Right lobe of liver (tissue), 6 donors: ENCODE data around the gene CACNB1. TPM values are rescaled to one million over a fixed set of nuclear protein-coding genes. Genes with fewer than 3 reads are reported as not detected.
A peak's percentile ranks its signal among the peaks of the same experiment; 100 is the strongest.

Source experiments
- ATAC-seq, 4 donors: fragments of 200-7000 bp; cut with Tn5 transposase; one replicate each; pipeline ENCODE4 v1.9.1; 2020; ENCODE audit warnings: mild to moderate bottlenecking in 4 of 4, moderate library complexity in 4 of 4
- DNase-seq, 3 donors: peaks; one replicate each; pipeline ENCODE4 v3.0.0-alpha.2; 2020
- H3K27ac ChIP-seq, 3 donors: fragments of 200-600 bp; one replicate each; pipeline ENCODE4 v1.8.0; 2022
- H3K27me3 ChIP-seq, 2 donors: fragments of 200-600 bp; one replicate each; pipeline ENCODE4 v1.8.0; 2022
- H3K36me3 ChIP-seq, 4 donors: fragments of 200-600 bp; sonication (generic) in 1 of 4; one replicate each; pipeline versions ENCODE4 v1.5.1 to v1.8.0; 2017 to 2022; ENCODE audit warnings: control low read depth in 1 of 4
- H3K4me1 ChIP-seq, 4 donors: fragments of 200-600 bp; sonication (generic) in 1 of 4; one replicate each; pipeline versions ENCODE4 v1.5.1 to v1.8.0; 2017 to 2022; ENCODE audit warnings: control low read depth in 1 of 4
- H3K4me3 ChIP-seq, 3 donors: fragments of 200-600 bp; one replicate each; pipeline ENCODE4 v1.8.0; 2022
- H3K9me3 ChIP-seq, 4 donors: fragments of 200-600 bp; sonication (generic) in 1 of 4; one replicate each; pipeline versions ENCODE4 v1.5.1 to v1.8.0; 2017 to 2022; ENCODE audit warnings: control low read depth in 1 of 4
- POLR2A ChIP-seq: fragments of 450-650 bp; IDR thresholded peaks from one replicate; pipeline ENCODE4 v1.6.1; 2017; ENCODE audit warnings: antibody characterized with exemption, mild to moderate bottlenecking
- WGBS: methylation state at CpG from one replicate; pipeline ENCODE4 v1.1.6; 2018; ENCODE audit warnings: low coverage, low lambda C conversion rate; ENCODE audit not compliant: insufficient coverage; ENCODE audit errors: missing lambda C conversion rate; 5-methylcytosine and 5-hydroxymethylcytosine counted together
- intact Hi-C, 2 donors: fragments of 100-400 bp; cut with DNase I; formaldehyde crosslinking; loops; one replicate each; pipeline versions ENCODE4 v1.11.2 to v1.14.1; 2022
- total RNA-seq, 6 experiments: library from RNA; depleted of rRNA in 2 of 6; stranded (reverse); fragments of >200 nt in 2 of 6; fragmentation: NEBNext Ultra II Directional in 3 of 6; extraction: Animal tissue kit (Norgen Biotek cat#: 25700) in 3 of 6; gene quantifications; one replicate each; pipeline versions ENCODE4 v1.1.0 to v1.2.4, GENCODE V29; 2016 to 2023
- TF ChIP-seq, protein P1 (sequence below), 4 donors: fragments of 200-600 bp in 3 of 4; fragments of 450-650 bp in 1 of 4; IDR thresholded peaks; one replicate each; pipeline versions ENCODE4 v1.5.1 to v1.8.0; 2016 to 2022; ENCODE audit warnings: antibody characterized with exemption in 4 of 4, mild to moderate bottlenecking in 2 of 4
- donor health status: DM: no; HTN: yes; CAD: no.
- donor health status: DM: no; HTN: no; CAD: no.
- donor health status: DM: no; HTN: no; CAD: no.
- donor health status: DM: no; HTN: yes; CAD: no.
- donor health status: DM: no; HTN: yes; CAD: no.

CACNB1 gene
- total RNA-seq, 6 experiments from 2014 or later = 0.18 to 1.3 (median 0.27) TPM; not detected in 1

- 38% methylated on average over 2 of the region's 7 CpGs for WGBS
- DNase-seq = no peak
- Histone ChIP-seq H3K4me1 (peaks cover 0 to 6% (median 0%) of the 10 kb centered on the region in 4 donors), H3K27ac (no peak overlapping the region), H3K27me3 (no peaks in the 10 kb centered on the region), H3K4me3 (no peak overlapping the region), H3K9me3 (no peaks in the 10 kb centered on the region), H3K36me3 (peaks cover 0 to 21% (median 16%) of the 10 kb centered on the region in 4 donors)
- intact Hi-C loops = loop anchor here in 1 of 2 donors (5.0 kb wide), 1 partner anchor 34 kb away; no protein-coding TSS in a partner anchor
- TF ChIP-seq, protein P1, sequence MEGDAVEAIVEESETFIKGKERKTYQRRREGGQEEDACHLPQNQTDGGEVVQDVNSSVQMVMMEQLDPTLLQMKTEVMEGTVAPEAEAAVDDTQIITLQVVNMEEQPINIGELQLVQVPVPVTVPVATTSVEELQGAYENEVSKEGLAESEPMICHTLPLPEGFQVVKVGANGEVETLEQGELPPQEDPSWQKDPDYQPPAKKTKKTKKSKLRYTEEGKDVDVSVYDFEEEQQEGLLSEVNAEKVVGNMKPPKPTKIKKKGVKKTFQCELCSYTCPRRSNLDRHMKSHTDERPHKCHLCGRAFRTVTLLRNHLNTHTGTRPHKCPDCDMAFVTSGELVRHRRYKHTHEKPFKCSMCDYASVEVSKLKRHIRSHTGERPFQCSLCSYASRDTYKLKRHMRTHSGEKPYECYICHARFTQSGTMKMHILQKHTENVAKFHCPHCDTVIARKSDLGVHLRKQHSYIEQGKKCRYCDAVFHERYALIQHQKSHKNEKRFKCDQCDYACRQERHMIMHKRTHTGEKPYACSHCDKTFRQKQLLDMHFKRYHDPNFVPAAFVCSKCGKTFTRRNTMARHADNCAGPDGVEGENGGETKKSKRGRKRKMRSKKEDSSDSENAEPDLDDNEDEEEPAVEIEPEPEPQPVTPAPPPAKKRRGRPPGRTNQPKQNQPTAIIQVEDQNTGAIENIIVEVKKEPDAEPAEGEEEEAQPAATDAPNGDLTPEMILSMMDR (IDR thresholded peaks at IDR 0.05) = no peak
- TF ChIP-seq POLR2A = no peak
- ATAC-seq = no peak
Observed at GRCh38 chr17:39208136-39208535, 10.7 kb upstream of the CACNB1 start.

DNA sequence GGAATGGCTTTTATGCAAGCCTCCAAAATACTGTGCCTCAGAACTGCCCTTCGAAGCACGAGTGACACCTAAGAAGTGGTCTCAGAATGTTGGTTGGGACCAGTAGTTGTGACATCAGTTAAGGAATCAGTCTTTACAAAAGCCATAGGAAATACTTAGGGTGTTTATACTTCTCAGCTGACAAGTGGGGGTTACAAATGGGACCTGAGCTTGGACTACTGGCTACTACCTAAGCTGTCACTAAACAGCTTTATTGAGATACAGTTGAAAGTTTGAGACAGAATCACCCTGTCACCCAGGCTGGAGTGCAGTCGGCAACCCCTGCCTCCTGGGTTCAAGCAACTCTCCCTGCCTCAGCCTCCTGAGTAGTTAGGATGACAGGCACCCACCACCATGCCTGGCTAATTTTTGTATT, 7.7 kb upstream of the CACNB1 start:
- no peak for TF ChIP-seq POLR2A
- Histone ChIP-seq H3K9me3 (no peaks in the 10 kb centered on the region), H3K36me3 (peaks cover 8 to 41% (median 31%) of the 10 kb centered on the region in 4 donors), H3K27ac (no peak overlapping the region), H3K4me3 (no peak overlapping the region), H3K4me1 (peaks cover 0 to 18% (median 3%) of the 10 kb centered on the region in 4 donors), H3K27me3 (no peaks in the 10 kb centered on the region)
- no peak for ATAC-seq
- no peak for DNase-seq
- no CpG with 5 or more reads among the region's 3 CpGs for WGBS
- intact Hi-C loops = loop anchor here in 1 of 2 donors (5.0 kb wide), 1 partner anchor 37 kb away; no protein-coding TSS in a partner anchor

DNA sequence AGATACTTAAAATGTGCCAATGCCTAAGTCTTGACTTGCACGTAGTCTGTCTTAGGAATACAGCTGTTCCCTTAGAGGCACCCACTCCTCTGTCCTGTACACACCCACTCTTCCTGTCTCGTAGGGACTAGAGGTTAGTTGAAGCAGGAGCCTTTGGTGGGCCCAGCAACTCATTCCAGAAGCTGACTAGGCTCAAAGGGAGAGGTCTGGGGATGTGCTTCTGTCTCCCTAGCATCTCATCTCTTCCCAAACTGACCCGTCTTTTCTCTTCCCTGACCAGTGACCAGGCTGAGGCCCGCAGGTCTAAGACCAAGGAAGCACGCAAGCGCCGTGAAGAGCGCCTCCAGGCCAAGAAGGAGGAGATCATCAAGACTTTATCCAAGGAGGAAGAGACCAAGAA, 6.8 kb upstream of the CACNB1 start:
- WGBS = 67% methylated on average over 1 of the region's 8 CpGs
- ATAC-seq = no peak
- no peak for TF ChIP-seq POLR2A
- TF ChIP-seq, protein P1 (IDR thresholded peaks at IDR 0.05) = no peak
- no peaks in the 10 kb centered on the region for H3K27me3 ChIP-seq
- intact Hi-C loops = no loop called here
- no peak for DNase-seq
- H3K9me3 ChIP-seq = no peaks in the 10 kb centered on the region
- no peak overlapping the region for H3K4me3 ChIP-seq
- H3K36me3 ChIP-seq = peaks cover 8 to 41% (median 31%) of the 10 kb centered on the region in 4 donors
- H3K27ac ChIP-seq = no peak overlapping the region
- H3K4me1 ChIP-seq = peaks cover 0 to 16% (median 3%) of the 10 kb centered on the region in 4 donors

- ATAC-seq (no peak), DNase-seq (no peak)
- H3K36me3 ChIP-seq = peaks cover 8 to 41% (median 31%) of the 10 kb centered on the region in 4 donors
- TF ChIP-seq, protein P1 (IDR thresholded peaks at IDR 0.05) = no peak
- no peak for TF ChIP-seq POLR2A
- no peaks in the 10 kb centered on the region for H3K9me3 ChIP-seq
- no peaks in the 10 kb centered on the region for H3K27me3 ChIP-seq
- peak overlapping the region; percentile 93 to 99 (median 96) for H3K4me3 ChIP-seq
- H3K4me1 ChIP-seq = peaks cover 0 to 28% (median 3%) of the 10 kb centered on the region in 4 donors
- WGBS = 32% methylated on average over 11 of the region's 11 CpGs
- peak overlapping the region; percentile 96 to 99 (median 99) for H3K27ac ChIP-seq
- intact Hi-C loops = no loop called here
Observed at GRCh38 chr17:39200957-39201510, 3.6 kb upstream of the CACNB1 start.
